Measurements from ENCODE around the gene UGT1A3.

UGT1A3 gene

DNA sequence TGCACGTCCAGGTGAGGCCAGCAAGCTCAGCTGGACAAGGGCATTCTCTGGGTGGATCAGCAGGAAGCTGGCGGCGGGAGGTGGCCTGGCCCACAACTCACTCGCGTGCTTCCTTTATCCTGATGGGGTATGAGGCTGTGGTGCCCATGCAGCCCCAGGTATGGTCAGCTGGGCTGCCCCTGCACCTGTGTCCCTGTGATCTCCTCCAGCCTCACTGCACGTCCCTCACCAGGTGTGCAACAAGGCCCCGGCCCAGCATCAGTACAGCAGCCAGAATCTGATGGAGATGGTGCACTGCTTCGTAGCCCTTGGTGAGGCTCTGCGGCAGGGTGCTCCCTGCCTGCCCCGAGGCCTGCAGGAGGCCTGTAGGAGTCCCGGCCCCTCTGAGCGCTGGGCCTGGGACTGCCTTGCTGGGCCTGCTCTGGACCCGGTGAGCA is 66.9 kb downstream of the UGT1A3 start:
- DNase-seq (ENCODE audit: low spot score) = no peak

DNA sequence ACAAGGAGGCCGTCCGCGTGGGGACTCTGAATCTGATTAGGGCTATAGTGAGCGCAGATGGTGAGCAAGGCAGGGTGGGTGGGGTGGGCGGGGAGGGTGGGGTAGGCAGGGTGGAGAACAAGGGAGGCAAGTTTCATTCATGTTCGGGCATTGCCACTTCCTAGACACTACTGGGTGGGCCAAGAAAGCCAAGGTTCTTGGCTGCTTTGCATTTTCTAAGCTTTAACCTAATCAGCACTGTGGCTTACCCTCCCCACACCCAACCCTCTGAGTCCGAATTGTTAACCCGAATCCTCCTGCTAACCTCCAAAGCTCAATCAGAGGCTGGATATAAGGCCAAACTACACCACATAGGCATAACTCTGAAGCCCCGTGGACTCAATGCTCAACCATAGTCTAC is 67.4 kb downstream of the UGT1A3 start:
- DNase-seq (ENCODE audit: low spot score) = no peak

DNA sequence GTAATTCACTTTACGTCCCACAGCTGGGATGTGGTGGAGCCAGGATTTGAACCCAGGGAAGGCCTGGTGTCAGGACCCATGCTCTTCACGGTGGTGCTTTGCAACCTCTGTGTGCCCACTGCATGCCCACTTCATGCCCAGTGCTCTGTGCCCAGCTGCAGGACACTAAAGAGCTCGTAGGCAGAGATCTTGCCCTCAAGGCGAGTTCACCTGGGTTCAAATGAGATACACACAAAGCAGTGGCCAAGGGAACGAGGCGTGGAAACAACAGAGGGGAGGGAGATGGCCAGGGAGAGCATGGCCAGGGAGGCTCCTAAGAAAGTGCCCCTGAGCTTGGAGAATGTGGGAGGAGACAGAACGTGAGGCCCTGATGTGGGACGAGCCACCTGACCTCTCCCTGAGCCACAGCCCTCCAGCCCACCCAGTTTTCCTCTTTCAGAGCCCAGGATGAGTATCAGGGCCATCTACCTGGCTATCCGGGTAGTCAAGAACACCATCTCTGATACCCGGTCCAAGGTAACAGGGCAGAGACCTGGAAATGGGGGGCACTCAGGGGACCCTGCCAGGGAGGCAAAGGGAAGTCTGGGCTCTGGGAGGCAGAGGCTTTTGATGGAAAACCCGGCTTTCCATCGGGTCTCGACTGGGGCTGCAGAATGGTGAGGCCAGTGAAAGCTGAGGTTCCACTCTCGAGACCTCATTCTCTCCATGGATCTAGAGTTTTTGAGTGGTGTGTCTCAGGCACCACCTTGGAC is 69.7 kb downstream of the UGT1A3 start:
- DNase-seq (ENCODE audit: low spot score) = no peak

DNA sequence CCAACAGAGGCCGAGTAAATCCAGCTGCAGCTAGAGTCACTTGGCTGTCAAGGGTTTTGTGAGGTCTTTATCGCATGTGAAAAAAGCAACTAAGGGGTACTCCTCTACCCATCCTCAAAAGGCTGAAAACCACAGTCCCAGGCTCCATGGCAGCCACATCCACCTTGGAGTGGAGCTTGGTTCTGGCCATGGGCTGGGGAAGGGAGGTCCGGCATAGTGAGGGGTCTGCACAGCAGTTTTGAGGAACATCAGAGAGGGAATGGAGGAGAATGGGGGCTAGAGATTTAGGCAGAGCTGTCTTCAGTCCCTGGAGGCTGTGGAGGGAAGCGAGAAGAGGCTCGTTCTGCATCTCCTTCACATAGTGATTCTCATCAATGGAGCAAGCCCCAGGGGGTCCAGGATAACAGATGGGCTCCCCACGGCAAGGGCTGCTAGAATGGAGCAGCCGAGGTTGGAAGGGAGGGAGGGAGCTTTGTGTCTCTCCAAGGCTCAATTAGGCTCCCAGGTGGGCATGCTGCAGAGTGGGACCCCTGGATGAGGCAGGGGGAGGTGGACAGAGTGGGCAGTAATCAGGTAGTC is 70.3 kb downstream of the UGT1A3 start:
- no peak for DNase-seq (ENCODE audit: low spot score)

DNA sequence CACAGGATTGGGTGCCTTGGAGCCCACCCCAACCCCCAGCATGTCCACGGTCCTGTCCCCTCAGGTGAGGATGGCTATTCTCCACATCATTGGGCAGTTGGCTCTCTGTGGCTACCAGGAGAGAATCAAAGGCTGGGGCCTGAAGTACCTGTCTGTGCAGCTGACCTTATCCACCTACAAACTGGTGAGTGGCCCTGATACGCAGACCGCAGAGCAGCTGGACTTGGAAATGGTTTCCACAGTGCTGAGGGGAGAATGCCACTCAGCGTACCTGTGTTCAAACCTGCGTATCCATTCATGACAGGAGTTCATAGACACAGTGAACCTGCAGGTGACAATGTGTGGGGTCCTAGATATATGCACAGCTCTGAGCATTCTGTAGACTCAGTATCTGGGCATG is 70.9 kb downstream of the UGT1A3 start:
- DNase-seq (ENCODE audit: low spot score) = no peak

DNA sequence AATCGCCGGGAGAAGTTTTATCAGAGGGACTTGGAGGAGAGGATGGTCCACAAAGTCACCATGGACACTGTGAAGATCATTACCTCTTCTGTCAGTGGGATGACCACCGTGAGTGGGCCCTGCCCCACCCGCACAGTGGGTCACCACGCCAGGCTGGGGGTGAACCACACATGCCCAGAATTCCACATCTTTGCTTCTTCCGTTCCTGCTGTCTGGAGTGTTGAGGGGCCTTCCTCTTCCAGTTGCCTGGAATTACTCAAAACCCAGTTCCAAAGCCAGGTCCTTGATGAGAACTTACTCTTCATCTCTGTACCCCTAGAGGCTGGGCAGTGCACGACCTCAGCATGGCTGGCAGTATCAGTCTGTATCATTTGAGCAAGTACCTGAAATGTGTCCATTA is 71.4 kb downstream of the UGT1A3 start:
- no peak for DNase-seq (ENCODE audit: low spot score)

DNA sequence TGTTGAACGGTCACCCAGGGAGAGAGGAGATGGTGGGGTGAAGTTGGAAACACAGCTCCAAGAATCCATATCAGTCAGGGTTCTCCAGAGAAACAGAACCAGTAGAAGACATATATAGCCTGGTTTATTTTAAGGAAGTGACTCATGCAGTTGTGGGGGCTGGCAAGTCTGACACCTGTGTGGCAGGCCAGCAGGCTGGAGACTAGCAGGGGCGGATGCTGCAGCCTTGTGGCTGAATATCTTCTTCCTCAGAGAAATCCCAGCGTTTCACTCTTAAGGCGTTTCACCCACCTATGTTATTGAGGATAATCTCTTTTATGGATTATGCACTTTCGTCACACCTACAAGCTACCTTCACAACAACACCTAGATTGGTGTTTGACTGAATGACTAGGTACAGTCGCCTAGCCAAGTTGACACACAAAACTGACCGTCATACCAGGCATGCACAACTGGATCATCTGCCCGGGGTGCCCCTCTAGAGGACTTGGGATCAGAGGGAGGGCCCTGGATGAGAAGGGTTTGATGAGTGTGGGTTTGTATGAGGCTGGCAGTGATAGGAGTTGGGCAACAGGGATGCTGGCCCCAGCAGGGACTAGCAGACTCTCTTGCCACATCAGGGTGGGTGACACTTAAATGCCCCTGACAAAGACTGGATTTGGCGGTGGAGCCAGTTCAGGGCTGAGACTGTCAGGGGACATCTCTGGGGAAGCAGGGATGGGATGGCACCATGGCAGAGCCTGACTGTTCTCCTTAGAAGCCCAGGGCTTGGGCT is 72.7 kb downstream of the UGT1A3 start:
- DNase-seq (ENCODE audit: low spot score) = no peak

DNA sequence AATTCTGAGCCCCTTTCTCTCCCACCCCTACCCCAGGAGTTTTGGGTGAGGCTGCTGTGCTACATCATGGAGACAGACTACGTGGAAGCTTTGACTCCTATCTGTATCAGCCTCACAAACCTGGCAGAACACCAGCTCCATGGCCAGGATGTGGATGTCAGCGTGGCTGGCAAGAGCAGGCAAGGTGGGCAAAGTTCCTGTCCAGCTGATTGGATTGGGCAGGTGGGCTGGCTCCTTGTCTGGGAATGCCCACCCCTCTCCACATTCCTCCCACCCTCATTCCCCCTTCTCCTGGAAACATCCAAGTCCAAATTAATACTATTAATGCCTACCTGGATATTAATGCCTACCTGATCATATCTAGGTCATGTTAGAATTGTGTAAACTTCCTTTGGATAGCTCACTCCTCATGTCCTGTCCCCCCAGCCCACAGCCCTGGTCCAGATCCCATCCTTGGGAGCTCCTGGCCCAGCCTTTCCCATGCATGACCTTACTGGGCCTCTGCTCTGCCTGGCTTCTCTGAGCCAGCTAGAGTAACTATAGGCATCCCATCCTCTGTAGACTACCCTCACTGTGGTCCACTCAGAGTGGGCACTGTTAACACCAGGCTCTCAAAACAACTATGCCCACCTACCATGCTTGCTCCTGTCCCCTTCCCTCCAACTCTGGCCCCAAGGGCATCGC is 73.4 kb downstream of the UGT1A3 start:
- DNase-seq (ENCODE audit: low spot score) = no peak

DNA sequence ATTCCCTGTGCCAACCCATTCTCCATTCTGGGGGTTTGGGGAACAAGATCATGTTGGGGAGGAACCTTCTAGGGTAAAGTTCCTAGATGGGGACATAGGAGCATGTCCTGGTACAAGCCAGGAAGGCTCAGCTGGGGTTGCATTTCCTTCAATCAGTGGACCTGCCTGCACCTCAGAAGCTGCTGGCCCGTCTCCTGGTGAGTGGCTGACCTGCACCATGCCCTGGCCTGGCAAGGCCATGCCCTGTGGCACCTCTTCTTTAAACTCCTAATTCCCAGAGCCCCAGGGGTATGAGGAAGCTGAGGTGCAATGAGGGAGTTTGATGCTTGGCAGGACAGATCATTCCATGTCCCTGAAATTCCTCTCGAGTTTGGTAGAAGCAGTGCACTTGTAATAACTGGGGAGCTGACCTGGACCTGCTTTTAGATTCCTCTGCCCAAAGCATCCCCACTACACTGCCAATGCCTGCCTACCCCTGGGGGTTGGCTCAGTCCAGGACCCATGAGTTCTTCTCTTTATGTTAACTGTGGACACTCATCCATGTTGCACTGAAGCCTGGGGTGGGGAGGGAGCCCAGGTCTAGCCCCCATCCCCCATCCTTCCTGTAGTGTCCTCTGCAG is 74.6 kb downstream of the UGT1A3 start:
- DNase-seq (ENCODE audit: low spot score) = no peak

DNA sequence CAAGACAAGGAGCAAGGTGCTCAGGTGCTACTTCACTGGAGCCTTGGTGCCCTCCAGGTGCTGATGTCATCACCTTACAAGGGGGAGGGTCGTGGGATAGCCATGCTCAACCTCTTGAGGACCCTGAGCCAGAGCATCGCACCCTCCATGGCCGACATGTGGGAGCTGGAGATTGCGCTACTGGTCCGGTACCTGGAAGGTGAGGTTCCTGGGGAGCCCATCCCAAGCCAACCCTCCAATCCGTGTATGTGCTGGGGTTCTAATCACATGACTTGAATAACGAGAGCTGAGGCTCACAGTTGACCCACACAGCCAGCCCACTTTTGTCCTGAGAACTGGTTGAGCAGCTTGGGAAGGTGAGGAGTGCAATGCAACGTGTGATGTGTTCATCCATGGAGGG is 75.2 kb downstream of the UGT1A3 start:
- DNase-seq (ENCODE audit: low spot score) = no peak

DNA sequence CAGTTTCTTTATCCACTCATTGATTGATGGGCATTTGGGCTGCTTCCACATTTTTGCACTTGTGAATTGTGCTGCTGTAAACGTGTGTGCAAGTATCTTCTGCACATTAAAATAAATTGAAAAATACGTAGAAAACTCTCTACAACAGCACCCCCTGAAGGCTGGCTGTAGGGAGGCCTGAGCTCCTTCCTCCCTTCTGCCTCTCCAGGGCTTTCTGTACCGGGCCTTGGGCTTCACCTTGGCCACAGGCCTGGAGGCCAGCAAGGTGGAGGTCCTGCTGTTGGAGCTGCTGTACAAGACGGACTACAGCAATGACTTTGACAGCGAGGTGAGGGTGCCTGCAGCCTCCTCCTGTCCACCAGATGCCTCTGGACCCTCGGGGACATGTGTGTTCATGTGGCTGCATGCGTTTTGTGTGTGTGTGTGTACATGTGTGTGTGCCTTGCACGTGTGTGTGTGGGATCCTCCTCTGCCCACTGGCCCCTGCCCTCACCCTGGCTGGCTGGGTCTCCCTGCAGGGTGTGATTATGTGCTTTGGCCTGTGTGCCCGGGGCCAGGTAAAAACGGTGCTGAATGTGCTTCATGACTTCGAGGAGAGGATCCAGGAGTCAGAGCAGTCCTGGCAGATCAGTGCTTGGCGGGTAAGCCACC is 78.5 kb downstream of the UGT1A3 start:
- no peak for DNase-seq (ENCODE audit: low spot score)

DNA sequence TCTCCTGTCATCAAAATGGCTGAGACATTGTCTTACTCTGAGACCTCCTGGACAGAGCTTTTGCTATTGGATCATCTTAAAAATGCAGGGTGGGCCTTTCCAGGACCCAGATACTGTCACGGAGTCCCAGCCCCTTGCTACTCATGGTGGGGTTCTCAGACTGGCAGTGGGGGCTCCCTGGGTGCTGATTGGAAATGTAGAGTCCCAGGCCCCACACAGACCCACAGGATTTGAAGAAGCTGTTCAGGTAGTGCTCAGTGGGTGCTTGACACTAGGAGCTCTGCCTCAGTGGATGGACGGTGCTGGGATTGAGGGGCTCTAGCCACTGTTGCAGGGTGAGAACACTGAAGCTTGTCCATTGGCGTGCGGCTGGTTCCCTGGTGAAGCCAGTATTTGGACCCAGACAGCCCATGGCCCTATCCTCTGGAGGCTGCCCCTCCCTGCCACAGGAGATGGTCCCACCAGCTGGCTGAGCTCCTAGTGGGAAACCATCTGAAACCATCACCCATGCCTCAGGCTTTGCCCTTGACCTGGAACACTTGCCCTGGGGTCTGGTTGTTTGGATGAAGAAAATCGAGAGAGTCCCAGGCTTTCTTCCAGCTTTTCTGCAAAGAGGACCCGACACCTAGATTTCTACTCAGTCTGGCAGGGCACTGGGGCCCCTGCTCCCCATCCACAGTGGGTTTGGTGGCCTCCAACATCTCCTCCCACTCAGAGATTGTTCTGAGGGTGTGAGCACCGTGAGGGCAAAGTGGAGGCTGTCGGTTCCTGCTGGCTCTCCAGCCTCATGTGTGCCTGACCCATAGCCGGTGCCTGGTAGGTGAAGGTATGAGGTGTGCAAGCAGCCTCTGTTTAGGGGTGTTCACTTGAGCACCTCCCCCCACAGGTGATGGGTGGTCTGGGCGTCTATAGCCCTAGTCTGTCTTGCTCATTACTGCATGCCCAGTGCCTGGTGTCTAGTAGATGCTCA is 79.4 kb downstream of the UGT1A3 start:
- DNase-seq (ENCODE audit: low spot score) = no peak

DNA sequence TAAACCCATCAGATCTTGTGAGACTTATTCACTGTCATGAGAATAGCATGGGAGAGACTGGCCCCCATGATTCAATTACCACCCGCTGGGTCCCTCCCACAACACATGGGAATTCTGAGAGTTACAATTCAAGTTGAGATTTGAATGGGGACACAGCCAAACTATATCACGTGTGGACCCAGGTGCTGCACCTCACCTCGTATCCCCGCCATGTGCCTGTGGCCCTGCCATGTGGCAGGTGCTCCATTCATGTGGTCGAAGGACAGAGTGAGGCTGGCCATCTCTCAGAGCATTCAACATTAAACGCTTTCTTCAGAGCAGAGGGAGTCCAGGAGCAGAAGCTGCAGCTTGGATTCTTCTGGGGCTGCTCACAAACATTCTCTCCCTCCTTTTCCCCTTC is 81.5 kb downstream of the UGT1A3 start:
- DNase-seq (ENCODE audit: low spot score) = no peak

DNA sequence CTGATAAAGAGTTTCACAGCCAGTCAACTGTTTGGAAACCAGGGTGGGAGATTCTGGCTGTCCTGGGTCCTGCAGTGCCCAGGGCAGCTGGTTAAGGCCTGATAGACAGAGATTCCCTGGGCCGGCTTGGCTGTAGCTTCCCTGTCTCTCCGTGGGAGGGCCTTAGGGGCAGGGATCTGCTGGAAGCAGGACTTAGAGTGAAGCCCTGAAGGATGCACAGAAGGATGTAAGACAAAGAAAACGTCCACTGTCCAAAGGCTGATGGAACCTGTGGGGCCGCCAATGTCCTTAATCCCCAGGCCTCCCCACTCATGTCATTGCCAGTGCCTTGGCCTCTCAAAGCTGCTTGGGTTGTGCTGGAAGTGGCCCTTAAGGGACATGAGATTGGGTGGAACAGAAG is 82.2 kb downstream of the UGT1A3 start:
- DNase-seq (ENCODE audit: low spot score) = no peak

DNA sequence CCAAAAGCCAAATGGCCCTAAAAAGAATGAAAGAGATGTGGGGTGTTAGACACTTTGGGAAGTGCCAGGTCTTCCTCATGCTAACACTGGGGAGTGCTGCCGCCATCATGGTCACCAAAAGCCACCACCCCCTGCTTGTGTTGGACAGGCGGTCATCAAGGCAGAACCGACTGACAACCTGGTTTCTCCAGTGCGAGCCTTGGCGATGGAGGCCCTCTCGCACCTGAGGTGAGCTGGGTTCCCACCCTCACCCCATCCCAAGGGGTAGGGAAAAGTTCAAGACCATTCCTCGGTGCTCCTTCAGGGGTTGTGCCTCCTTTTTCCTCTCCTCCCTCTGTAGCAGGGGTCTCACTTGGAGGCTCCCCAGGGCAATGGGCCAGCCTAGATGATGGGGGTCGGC is 82.9 kb downstream of the UGT1A3 start:
- no peak for DNase-seq (ENCODE audit: low spot score)

DNA sequence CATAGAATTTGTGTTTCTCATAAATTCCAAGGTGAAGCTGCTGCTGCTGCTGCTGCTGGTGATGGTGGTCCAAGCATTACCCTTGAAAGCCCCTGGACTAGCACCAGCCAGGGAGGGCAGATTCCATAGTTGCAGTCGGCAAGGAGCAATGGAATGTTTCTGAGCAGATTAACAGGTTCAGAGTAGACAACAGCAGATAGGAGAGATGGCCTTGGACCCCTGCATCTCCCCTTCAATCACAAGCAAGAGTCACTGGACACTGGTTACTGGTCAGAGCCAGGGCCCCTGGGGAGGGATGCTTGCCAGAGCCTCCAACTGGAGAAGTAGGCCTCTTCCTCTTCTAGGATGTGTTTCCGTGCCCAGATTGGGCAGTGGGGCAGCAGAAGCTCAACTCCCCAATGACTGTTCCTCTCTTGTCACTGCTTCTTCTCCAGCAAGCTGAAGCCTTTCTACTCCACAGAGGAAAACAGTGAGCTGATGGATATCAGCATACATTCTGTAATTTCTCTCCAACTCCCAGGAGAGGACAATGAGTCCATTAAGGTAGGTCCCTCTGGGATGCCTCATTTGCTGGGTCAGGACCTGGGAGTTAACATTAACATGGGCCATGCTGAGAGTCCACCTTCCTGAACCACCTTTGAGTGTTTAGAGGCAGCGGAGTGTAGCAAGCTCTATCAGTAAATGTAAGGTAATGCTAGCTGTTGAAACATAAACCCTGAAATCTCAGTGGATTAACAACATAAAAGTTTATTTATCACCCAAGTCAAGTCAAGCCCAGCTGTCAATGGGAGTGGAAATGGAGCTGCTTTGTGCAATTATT is 84.6 kb downstream of the UGT1A3 start:
- no peak for DNase-seq (ENCODE audit: low spot score)

DNA sequence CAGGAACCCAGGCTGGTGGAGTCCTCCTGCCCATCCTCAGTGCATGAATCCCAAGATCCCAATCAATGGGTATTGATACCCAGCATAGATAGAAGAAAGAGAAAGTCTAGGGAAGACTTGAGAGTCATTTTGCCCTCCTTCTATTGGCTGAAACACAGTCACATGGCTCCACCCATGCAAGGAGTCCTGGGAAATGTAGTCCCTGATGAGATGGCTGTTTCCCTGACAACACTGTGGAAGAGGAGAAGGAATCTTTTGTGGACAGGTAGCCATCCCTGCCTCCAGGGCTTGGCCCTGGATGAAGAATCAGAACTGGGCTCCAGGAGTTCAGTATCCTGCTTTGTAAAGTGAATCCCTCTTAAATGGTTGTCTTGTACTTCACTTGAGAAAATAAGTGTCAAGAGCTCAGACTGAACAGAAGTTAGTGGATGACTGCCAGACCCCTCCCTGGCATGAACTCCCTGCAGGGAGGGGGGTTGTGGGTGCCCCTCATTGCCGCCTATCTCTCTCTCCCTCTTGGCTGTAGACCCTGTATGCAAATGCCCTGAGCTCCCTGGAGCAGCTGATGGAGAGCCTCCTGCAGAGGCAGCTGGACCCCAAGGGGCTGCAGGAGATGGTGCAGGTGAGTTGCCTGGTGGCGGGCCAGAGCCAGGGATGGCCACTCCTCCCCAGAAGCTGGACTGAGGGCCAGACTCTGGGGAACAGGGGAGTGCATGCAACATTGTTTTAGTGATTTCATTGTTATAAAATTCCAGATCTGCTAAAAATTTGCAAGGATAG is 85.4 kb downstream of the UGT1A3 start:
- no peak for DNase-seq (ENCODE audit: low spot score)

DNA sequence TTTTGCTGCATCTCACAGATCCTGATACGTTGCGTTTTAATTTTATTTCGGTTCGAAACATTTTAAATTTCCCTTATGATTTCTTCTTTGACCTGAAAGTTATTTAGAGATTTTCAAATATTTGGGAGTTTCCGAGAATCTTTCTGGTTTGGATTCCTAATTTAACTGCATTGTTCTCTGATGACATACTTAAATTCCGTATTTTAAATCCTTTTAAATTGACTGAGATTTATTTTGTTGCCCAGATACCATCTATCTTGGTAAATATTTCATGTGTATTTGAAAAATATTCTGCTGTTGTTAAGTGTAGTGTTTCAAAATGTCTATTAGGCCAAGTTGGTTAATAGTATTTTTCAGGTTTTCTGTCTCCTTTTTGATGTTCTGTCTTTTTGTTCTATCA is 87.0 kb downstream of the UGT1A3 start:
- no peak for DNase-seq (ENCODE audit: low spot score)

DNA sequence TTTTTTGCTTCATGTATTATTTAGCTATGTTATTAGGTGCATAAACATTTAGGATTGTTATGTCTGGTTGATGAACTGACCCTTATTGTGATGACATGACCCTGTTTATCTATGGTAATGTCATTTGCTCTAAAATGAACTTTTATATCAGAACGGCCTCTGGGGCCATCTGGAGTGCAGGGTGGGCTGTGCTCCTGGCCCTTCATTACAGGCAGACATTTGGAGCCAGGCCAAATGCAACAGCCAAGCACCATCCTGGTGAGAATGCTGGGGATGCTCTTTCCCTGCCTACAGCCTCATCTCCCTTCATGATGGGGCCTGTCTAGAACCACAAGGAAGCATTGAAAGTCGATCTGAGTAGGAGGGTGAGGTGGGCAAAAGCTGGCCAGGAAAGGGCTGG is 87.5 kb downstream of the UGT1A3 start:
- no peak for DNase-seq (ENCODE audit: low spot score)

Measured in CD4-positive, alpha-beta T cell treated with Interleukin-2 at 100 ng/mL for 4 hours (primary cell).